Measurements from ENCODE around the gene MED15. TPM values are rescaled to one million over a fixed set of nuclear protein-coding genes. Genes with fewer than 3 reads are reported as not detected.

The MED15 gene
- total and polyA plus RNA-seq, 3 experiments from 2014 or later: 98.0 to 120 (median 106) TPM

- Histone ChIP-seq H3K36me3 (ENCODE audit: insufficient read depth, low read length) (no peaks in the 10 kb centered on the region), H3K4me3 (ENCODE audit: low read length) (no peak overlapping the region), H3K9me3 (ENCODE audit: low read length) (no peaks in the 10 kb centered on the region), H3K27ac (ENCODE audit: low read depth, low read length) (no peak overlapping the region), H3K4me1 (ENCODE audit: insufficient read depth, low read length) (no peaks in the 10 kb centered on the region), H3K27me3 (ENCODE audit: insufficient read depth, low read length, poor library complexity, severe bottlenecking) (peaks cover 3% of the 10 kb centered on the region)
- CTCF ChIA-PET: no interaction called here
- peaks cover 0 to 5% of the 10 kb centered on the region in 2 donors for H3K27me3 Mint-ChIP-seq
- POLR2A ChIA-PET: no interaction called here
- no peaks in the 10 kb centered on the region for H3K36me3 Mint-ChIP-seq
- H3K4me1 Mint-ChIP-seq: no peaks in the 10 kb centered on the region
- H3K27ac Mint-ChIP-seq: peak overlapping the region in 1 of 8 donors; percentile 71
- no peak overlapping the region for H3K4me3 Mint-ChIP-seq
- no peak for DNase-seq
- no peaks in the 10 kb centered on the region for H3K9me3 Mint-ChIP-seq
Measured at GRCh38 chr22:20624161-20624616, 116.8 kb downstream of the MED15 start.

GRCh38 chr22:20625270-20625669, 117.9 kb downstream of the MED15 start:
- H3K27ac Mint-ChIP-seq: no peak overlapping the region
- H3K4me1 Mint-ChIP-seq: no peaks in the 10 kb centered on the region
- CTCF ChIA-PET: no interaction called here
- H3K4me3 Mint-ChIP-seq: no peak overlapping the region
- H3K27me3 Mint-ChIP-seq: peaks cover 0 to 5% of the 10 kb centered on the region in 2 donors
- Histone ChIP-seq H3K27ac (ENCODE audit: low read depth, low read length) (no peak overlapping the region), H3K36me3 (ENCODE audit: insufficient read depth, low read length) (no peaks in the 10 kb centered on the region), H3K4me3 (ENCODE audit: low read length) (no peak overlapping the region), H3K4me1 (ENCODE audit: insufficient read depth, low read length) (no peaks in the 10 kb centered on the region), H3K27me3 (ENCODE audit: insufficient read depth, low read length, poor library complexity, severe bottlenecking) (peaks cover 3% of the 10 kb centered on the region), H3K9me3 (ENCODE audit: low read length) (no peaks in the 10 kb centered on the region)
- H3K36me3 Mint-ChIP-seq: no peaks in the 10 kb centered on the region
- no peaks in the 10 kb centered on the region for H3K9me3 Mint-ChIP-seq
- no peak for DNase-seq
- POLR2A ChIA-PET: no interaction called here

DNA sequence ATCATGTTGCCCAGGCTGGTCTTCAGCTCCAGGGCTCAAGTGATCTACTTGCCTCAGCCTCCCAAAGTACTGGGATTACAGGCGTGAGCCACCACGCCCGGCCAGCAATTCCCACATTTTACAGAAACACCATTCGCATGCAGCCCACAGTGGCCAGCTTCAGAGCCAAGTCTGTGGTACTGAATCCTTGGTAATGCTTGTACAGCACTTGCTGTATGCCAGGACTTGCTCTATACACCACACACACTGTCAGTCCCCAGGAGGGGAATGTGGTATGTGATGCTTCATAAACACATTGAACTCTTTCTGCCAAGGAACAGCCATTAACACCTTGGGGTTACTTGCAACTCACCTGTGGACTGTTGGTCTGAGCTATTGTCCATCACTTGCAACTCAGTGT, 119.4 kb downstream of the MED15 start:
- H3K27me3 Mint-ChIP-seq: peaks cover 0 to 7% of the 10 kb centered on the region in 2 donors
- CTCF ChIA-PET: no interaction called here

GRCh38 chr22:20627432-20627831, 120.0 kb downstream of the MED15 start:
- no peaks in the 10 kb centered on the region for H3K36me3 ChIP-seq (ENCODE audit: insufficient read depth, low read length)
- no peak overlapping the region for H3K4me3 Mint-ChIP-seq
- H3K27me3 Mint-ChIP-seq: peaks cover under 1 to 7% of the 10 kb centered on the region in 2 donors
- no peak for DNase-seq
- no peak overlapping the region for H3K4me3 ChIP-seq (ENCODE audit: low read length)
- H3K9me3 Mint-ChIP-seq: no peaks in the 10 kb centered on the region
- H3K27me3 ChIP-seq (ENCODE audit: insufficient read depth, low read length, poor library complexity, severe bottlenecking): no peaks in the 10 kb centered on the region
- ChIA-PET POLR2A (no interaction called here), CTCF (no interaction called here)
- no peak overlapping the region for H3K27ac ChIP-seq (ENCODE audit: low read depth, low read length)
- no peaks in the 10 kb centered on the region for H3K4me1 Mint-ChIP-seq
- H3K36me3 Mint-ChIP-seq: no peaks in the 10 kb centered on the region
- no peaks in the 10 kb centered on the region for H3K9me3 ChIP-seq (ENCODE audit: low read length)
- H3K4me1 ChIP-seq (ENCODE audit: insufficient read depth, low read length): no peaks in the 10 kb centered on the region
- H3K27ac Mint-ChIP-seq: peak overlapping the region in 1 of 8 donors; percentile 7

More for the DNA sequence above, 119.4 kb downstream of the MED15 start:
- H3K4me1 ChIP-seq (ENCODE audit: insufficient read depth, low read length): no peaks in the 10 kb centered on the region
- H3K27ac Mint-ChIP-seq: no peak overlapping the region
- no peaks in the 10 kb centered on the region for H3K36me3 Mint-ChIP-seq
- no peaks in the 10 kb centered on the region for H3K9me3 ChIP-seq (ENCODE audit: low read length)
- no peak for DNase-seq
- H3K27me3 ChIP-seq (ENCODE audit: insufficient read depth, low read length, poor library complexity, severe bottlenecking): no peaks in the 10 kb centered on the region
- no peak overlapping the region for H3K4me3 Mint-ChIP-seq
- H3K36me3 ChIP-seq (ENCODE audit: insufficient read depth, low read length): no peaks in the 10 kb centered on the region
- no peaks in the 10 kb centered on the region for H3K9me3 Mint-ChIP-seq
- H3K27ac ChIP-seq (ENCODE audit: low read depth, low read length): no peak overlapping the region
- POLR2A ChIA-PET: no interaction called here
- H3K4me1 Mint-ChIP-seq: no peaks in the 10 kb centered on the region
- H3K4me3 ChIP-seq (ENCODE audit: low read length): no peak overlapping the region

GRCh38 chr22:20628081-20628939, 120.9 kb downstream of the MED15 start:
- H3K36me3 ChIP-seq (ENCODE audit: insufficient read depth, low read length): no peaks in the 10 kb centered on the region
- Mint-ChIP-seq H3K9me3 (no peaks in the 10 kb centered on the region), H3K4me3 (no peak overlapping the region), H3K27ac (no peak overlapping the region), H3K36me3 (no peaks in the 10 kb centered on the region), H3K27me3 (peaks cover 7% of the 10 kb centered on the region in 2 donors), H3K4me1 (no peaks in the 10 kb centered on the region)
- no peak for DNase-seq
- H3K9me3 ChIP-seq (ENCODE audit: low read length): no peaks in the 10 kb centered on the region
- H3K27me3 ChIP-seq (ENCODE audit: insufficient read depth, low read length, poor library complexity, severe bottlenecking): no peaks in the 10 kb centered on the region
- H3K4me1 ChIP-seq (ENCODE audit: insufficient read depth, low read length): no peaks in the 10 kb centered on the region
- H3K4me3 ChIP-seq (ENCODE audit: low read length): no peak overlapping the region
- H3K27ac ChIP-seq (ENCODE audit: low read depth, low read length): no peak overlapping the region
- ChIA-PET CTCF (no interaction called here), POLR2A (no interaction called here)

DNA sequence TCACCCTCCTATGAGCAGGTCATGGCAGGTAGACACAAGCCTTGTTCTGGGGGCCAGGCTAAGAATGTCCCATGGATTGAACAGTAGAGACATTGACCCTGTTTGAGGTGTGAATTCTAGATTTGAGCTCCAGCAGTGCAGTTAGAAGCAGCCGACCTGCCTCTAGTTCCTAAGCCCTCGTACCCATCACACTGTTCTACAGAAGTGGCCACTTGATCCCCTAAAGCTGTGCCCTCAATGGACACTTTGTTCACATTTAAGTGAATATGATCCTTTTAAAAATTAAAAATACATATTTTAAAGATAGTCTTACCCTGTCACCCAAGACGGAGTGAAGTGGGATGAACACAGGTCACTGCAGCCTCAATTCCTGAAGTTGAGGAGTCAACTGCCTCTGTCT, 122.0 kb downstream of the MED15 start:
- Histone ChIP-seq H3K36me3 (ENCODE audit: insufficient read depth, low read length) (no peaks in the 10 kb centered on the region), H3K27me3 (ENCODE audit: insufficient read depth, low read length, poor library complexity, severe bottlenecking) (no peaks in the 10 kb centered on the region), H3K27ac (ENCODE audit: low read depth, low read length) (no peak overlapping the region), H3K4me3 (ENCODE audit: low read length) (no peak overlapping the region), H3K4me1 (ENCODE audit: insufficient read depth, low read length) (no peaks in the 10 kb centered on the region), H3K9me3 (ENCODE audit: low read length) (no peaks in the 10 kb centered on the region)
- ChIA-PET POLR2A (no interaction called here), CTCF (no interaction called here)
- Mint-ChIP-seq H3K4me1 (no peaks in the 10 kb centered on the region), H3K36me3 (no peaks in the 10 kb centered on the region), H3K27ac (no peak overlapping the region), H3K4me3 (no peak overlapping the region), H3K9me3 (no peaks in the 10 kb centered on the region), H3K27me3 (peaks cover 7 to 10% of the 10 kb centered on the region in 2 donors)
- DNase-seq: no peak

- H3K27ac Mint-ChIP-seq: peak overlapping the region in 1 of 8 donors; percentile 77
- Histone ChIP-seq H3K4me3 (ENCODE audit: low read length) (no peak overlapping the region), H3K27me3 (ENCODE audit: insufficient read depth, low read length, poor library complexity, severe bottlenecking) (peaks cover 8% of the 10 kb centered on the region), H3K9me3 (ENCODE audit: low read length) (no peaks in the 10 kb centered on the region), H3K36me3 (ENCODE audit: insufficient read depth, low read length) (no peaks in the 10 kb centered on the region), H3K27ac (ENCODE audit: low read depth, low read length) (no peak overlapping the region), H3K4me1 (ENCODE audit: insufficient read depth, low read length) (no peaks in the 10 kb centered on the region)
- H3K9me3 Mint-ChIP-seq: no peaks in the 10 kb centered on the region
- POLR2A ChIA-PET: no interaction called here
- CTCF ChIA-PET: no interaction called here
- H3K36me3 Mint-ChIP-seq: no peaks in the 10 kb centered on the region
- H3K4me3 Mint-ChIP-seq: no peak overlapping the region
- no peak for DNase-seq
- no peaks in the 10 kb centered on the region for H3K4me1 Mint-ChIP-seq
- H3K27me3 Mint-ChIP-seq: peaks cover 7 to 10% of the 10 kb centered on the region in 2 donors
Measured at GRCh38 chr22:20630873-20631617, 123.6 kb downstream of the MED15 start.

GRCh38 chr22:20632082-20632481, 124.7 kb downstream of the MED15 start:
- Mint-ChIP-seq H3K27me3 (peaks cover 7 to 10% of the 10 kb centered on the region in 2 donors), H3K4me1 (no peaks in the 10 kb centered on the region), H3K27ac (no peak overlapping the region), H3K36me3 (no peaks in the 10 kb centered on the region), H3K9me3 (no peaks in the 10 kb centered on the region), H3K4me3 (peak overlapping the region in 1 of 7 donors; percentile 57)
- ChIA-PET CTCF (no interaction called here), POLR2A (no interaction called here)
- Histone ChIP-seq H3K36me3 (ENCODE audit: insufficient read depth, low read length) (no peaks in the 10 kb centered on the region), H3K4me1 (ENCODE audit: insufficient read depth, low read length) (no peaks in the 10 kb centered on the region), H3K4me3 (ENCODE audit: low read length) (no peak overlapping the region), H3K27ac (ENCODE audit: low read depth, low read length) (no peak overlapping the region), H3K27me3 (ENCODE audit: insufficient read depth, low read length, poor library complexity, severe bottlenecking) (peaks cover 8% of the 10 kb centered on the region), H3K9me3 (ENCODE audit: low read length) (no peaks in the 10 kb centered on the region)
- DNase-seq: no peak
